Endodermal cell (in vitro differentiated cells): ENCODE results near the gene SMTN. TPM values are rescaled to one million over a fixed set of nuclear protein-coding genes. Genes with fewer than 3 reads are reported as not detected.

Source experiments
- DNase-seq: peaks from one replicate; pipeline ENCODE4 v3.0.0-alpha.2; 2017
- H3K27ac ChIP-seq: 2 replicates; pipeline ENCODE4 v1.5.1; 2013; ENCODE audit warnings: mild to moderate bottlenecking, low read depth, low read length, moderate library complexity
- H3K27me3 ChIP-seq: 2 replicates; pipeline ENCODE4 v1.6.1; 2013; ENCODE audit warnings: mild to moderate bottlenecking, low read length, moderate library complexity; ENCODE audit not compliant: insufficient read depth, control insufficient read depth, poor library complexity, severe bottlenecking
- H3K36me3 ChIP-seq: 2 replicates; pipeline ENCODE4 v1.7.0; 2013; ENCODE audit warnings: mild to moderate bottlenecking, low read length, moderate library complexity; ENCODE audit not compliant: control insufficient read depth, insufficient read depth
- H3K4me1 ChIP-seq: one replicate; pipeline ENCODE4 v1.7.0; 2013; ENCODE audit warnings: low read length; ENCODE audit not compliant: control insufficient read depth, insufficient read depth
- H3K4me3 ChIP-seq: 2 replicates; pipeline ENCODE4 v1.5.1; 2013; ENCODE audit warnings: mild to moderate bottlenecking, low read length, moderate library complexity
- H3K9ac ChIP-seq: 2 replicates; pipeline ENCODE4 v1.6.1; 2013; ENCODE audit warnings: mild to moderate bottlenecking, low read length, moderate library complexity; ENCODE audit not compliant: poor library complexity, severe bottlenecking; ENCODE audit errors: extremely low read depth
- H3K9me3 ChIP-seq: 2 replicates; pipeline ENCODE4 v1.6.1; 2013; ENCODE audit warnings: mild to moderate bottlenecking, low read length, moderate library complexity; ENCODE audit not compliant: control insufficient read depth
- H3K27ac Mint-ChIP-seq: 2 replicates; pipeline ENCODE4 v1.8.0; 2020; ENCODE audit warnings: mixed read lengths
- H3K27me3 Mint-ChIP-seq: 2 replicates; pipeline ENCODE4 v1.8.0; 2021; ENCODE audit warnings: mild to moderate bottlenecking, mixed read lengths; ENCODE audit not compliant: insufficient read depth
- H3K36me3 Mint-ChIP-seq: 2 replicates; pipeline ENCODE4 v1.8.0; 2020; ENCODE audit warnings: low read depth, mixed read lengths
- H3K4me1 Mint-ChIP-seq: 2 replicates; pipeline ENCODE4 v1.8.0; 2020; ENCODE audit warnings: mixed read lengths
- H3K4me3 Mint-ChIP-seq: 2 replicates; pipeline ENCODE4 v1.8.0; 2020; ENCODE audit warnings: mild to moderate bottlenecking, moderate library complexity, mixed read lengths
- H3K9me3 Mint-ChIP-seq: 2 replicates; pipeline ENCODE4 v1.8.0; 2020; ENCODE audit warnings: mild to moderate bottlenecking, mixed read lengths
- CTCF ChIP-seq: fragments of 200-600 bp; sonication (generic); conservative IDR thresholded peaks from 2 replicates; pipeline ENCODE4 v1.5.0; 2021; ENCODE audit warnings: antibody characterized with exemption, mild to moderate bottlenecking
- WGBS, 2 experiments: methylation state at CpG; one replicate each; pipeline versions ENCODE4 v1.1.5 to v1.1.7; 2013; ENCODE audit warnings: missing lambda C conversion rate in 2 of 2, mixed read lengths in 1 of 2; ENCODE audit not compliant: insufficient coverage in 1 of 2, insufficient read length in 1 of 2; 5-methylcytosine and 5-hydroxymethylcytosine counted together
- total RNA-seq, 2 donors: library from RNA; stranded (reverse); fragmentation: NEBNext Ultra II Directional in 1 of 2; extraction: Animal tissue kit (Norgen Biotek cat#: 25700) in 1 of 2; gene quantifications; 2 replicates in 1 of 2; 3 replicates in 1 of 2; pipeline ENCODE4 v1.2.1, GENCODE V29; 2021

SMTN gene
- total RNA-seq, 2 donors from 2014 or later: 23.6 to 35.8 TPM

GRCh38 chr22:31099841-31100761 lies 19.0 kb downstream of the SMTN start:
- no peaks in the 10 kb centered on the region for H3K4me1 Mint-ChIP-seq
- H3K4me3 Mint-ChIP-seq: no peak overlapping the region
- Histone ChIP-seq H3K4me3 (no peak overlapping the region), H3K27ac (no peak overlapping the region), H3K9ac (no peak overlapping the region), H3K36me3 (peaks cover 15% of the 10 kb centered on the region), H3K4me1 (no peaks in the 10 kb centered on the region), H3K27me3 (peaks cover under 1% of the 10 kb centered on the region), H3K9me3 (no peaks in the 10 kb centered on the region)
- peaks cover 11% of the 10 kb centered on the region for H3K27me3 Mint-ChIP-seq
- DNase-seq: peak; percentile 39
- peaks cover 13% of the 10 kb centered on the region for H3K36me3 Mint-ChIP-seq
- H3K27ac Mint-ChIP-seq: no peak overlapping the region
- TF ChIP-seq CTCF: no peak
- WGBS, 2 experiments: 91 to 94% methylated on average over 13 to 32 of the region's 34 CpGs
- no peaks in the 10 kb centered on the region for H3K9me3 Mint-ChIP-seq

- H3K9me3 Mint-ChIP-seq: no peaks in the 10 kb centered on the region
- Histone ChIP-seq H3K27me3 (peaks cover 9% of the 10 kb centered on the region), H3K27ac (no peak overlapping the region), H3K9ac (no peak overlapping the region), H3K4me3 (no peak overlapping the region), H3K36me3 (peaks cover 15% of the 10 kb centered on the region), H3K9me3 (no peaks in the 10 kb centered on the region), H3K4me1 (no peaks in the 10 kb centered on the region)
- no peak overlapping the region for H3K4me3 Mint-ChIP-seq
- WGBS, 2 experiments: 88 to 89% methylated on average over 8 to 18 of the region's 18 CpGs
- peak; percentile 32 for DNase-seq
- H3K36me3 Mint-ChIP-seq: peaks cover 5% of the 10 kb centered on the region
- TF ChIP-seq CTCF: no peak
- H3K27ac Mint-ChIP-seq: no peak overlapping the region
- peaks cover 19% of the 10 kb centered on the region for H3K27me3 Mint-ChIP-seq
- no peaks in the 10 kb centered on the region for H3K4me1 Mint-ChIP-seq
Measured at GRCh38 chr22:31100762-31101525, 19.8 kb downstream of the SMTN start.

- WGBS, 2 experiments: 85 to 93% methylated on average over 4 to 8 of the region's 8 CpGs
- Histone ChIP-seq H3K36me3 (peaks cover 15% of the 10 kb centered on the region), H3K4me1 (no peaks in the 10 kb centered on the region), H3K27ac (no peak overlapping the region), H3K4me3 (no peak overlapping the region), H3K27me3 (peaks cover 23% of the 10 kb centered on the region), H3K9ac (no peak overlapping the region), H3K9me3 (no peaks in the 10 kb centered on the region)
- no peaks in the 10 kb centered on the region for H3K9me3 Mint-ChIP-seq
- H3K4me3 Mint-ChIP-seq: no peak overlapping the region
- peaks cover 35% of the 10 kb centered on the region for H3K27me3 Mint-ChIP-seq
- H3K36me3 Mint-ChIP-seq: no peaks in the 10 kb centered on the region
- H3K27ac Mint-ChIP-seq: no peak overlapping the region
- no peak for TF ChIP-seq CTCF
- H3K4me1 Mint-ChIP-seq: no peaks in the 10 kb centered on the region
- no peak for DNase-seq
Measured at GRCh38 chr22:31102441-31103081, 21.4 kb downstream of the SMTN start.
